ENCODE data around the gene PXDC1.

PXDC1 gene

GRCh38 chr6:3741477-3741871 is 10.0 kb downstream of the PXDC1 start:
- no peaks in the 10 kb centered on the region for H3K27me3 ChIP-seq (ENCODE audit: control insufficient read depth, insufficient read depth, low read length)

GRCh38 chr6:3740551-3741476 is 10.7 kb downstream of the PXDC1 start:
- Histone ChIP-seq H3K36me3 (ENCODE audit: control insufficient read depth, insufficient read depth, low read length) (no peaks in the 10 kb centered on the region), H3K4me1 (ENCODE audit: control insufficient read depth, insufficient read depth, low read length) (peaks cover 10% of the 10 kb centered on the region), H3K4me3 (ENCODE audit: low read depth, low read length) (no peak overlapping the region), H3K9me3 (ENCODE audit: control insufficient read depth, insufficient read depth, low read length) (no peaks in the 10 kb centered on the region), H3K27me3 (ENCODE audit: control insufficient read depth, insufficient read depth, low read length) (no peaks in the 10 kb centered on the region), H3K9ac (ENCODE audit: low read depth, low read length) (no peak overlapping the region)

More at GRCh38 chr6:3741477-3741871, 10.0 kb downstream of the PXDC1 start:
- Histone ChIP-seq H3K36me3 (ENCODE audit: control insufficient read depth, insufficient read depth, low read length) (no peaks in the 10 kb centered on the region), H3K9me3 (ENCODE audit: control insufficient read depth, insufficient read depth, low read length) (no peaks in the 10 kb centered on the region), H3K4me1 (ENCODE audit: control insufficient read depth, insufficient read depth, low read length) (peaks cover 10% of the 10 kb centered on the region), H3K4me3 (ENCODE audit: low read depth, low read length) (no peak overlapping the region), H3K9ac (ENCODE audit: low read depth, low read length) (no peak overlapping the region)

GRCh38 chr6:3739311-3739897 is 12.1 kb downstream of the PXDC1 start:
- Histone ChIP-seq H3K9ac (ENCODE audit: low read depth, low read length) (no peak overlapping the region), H3K4me3 (ENCODE audit: low read depth, low read length) (no peak overlapping the region), H3K36me3 (ENCODE audit: control insufficient read depth, insufficient read depth, low read length) (no peaks in the 10 kb centered on the region), H3K4me1 (ENCODE audit: control insufficient read depth, insufficient read depth, low read length) (peaks cover 10% of the 10 kb centered on the region), H3K9me3 (ENCODE audit: control insufficient read depth, insufficient read depth, low read length) (no peaks in the 10 kb centered on the region), H3K27me3 (ENCODE audit: control insufficient read depth, insufficient read depth, low read length) (no peaks in the 10 kb centered on the region)

DNA sequence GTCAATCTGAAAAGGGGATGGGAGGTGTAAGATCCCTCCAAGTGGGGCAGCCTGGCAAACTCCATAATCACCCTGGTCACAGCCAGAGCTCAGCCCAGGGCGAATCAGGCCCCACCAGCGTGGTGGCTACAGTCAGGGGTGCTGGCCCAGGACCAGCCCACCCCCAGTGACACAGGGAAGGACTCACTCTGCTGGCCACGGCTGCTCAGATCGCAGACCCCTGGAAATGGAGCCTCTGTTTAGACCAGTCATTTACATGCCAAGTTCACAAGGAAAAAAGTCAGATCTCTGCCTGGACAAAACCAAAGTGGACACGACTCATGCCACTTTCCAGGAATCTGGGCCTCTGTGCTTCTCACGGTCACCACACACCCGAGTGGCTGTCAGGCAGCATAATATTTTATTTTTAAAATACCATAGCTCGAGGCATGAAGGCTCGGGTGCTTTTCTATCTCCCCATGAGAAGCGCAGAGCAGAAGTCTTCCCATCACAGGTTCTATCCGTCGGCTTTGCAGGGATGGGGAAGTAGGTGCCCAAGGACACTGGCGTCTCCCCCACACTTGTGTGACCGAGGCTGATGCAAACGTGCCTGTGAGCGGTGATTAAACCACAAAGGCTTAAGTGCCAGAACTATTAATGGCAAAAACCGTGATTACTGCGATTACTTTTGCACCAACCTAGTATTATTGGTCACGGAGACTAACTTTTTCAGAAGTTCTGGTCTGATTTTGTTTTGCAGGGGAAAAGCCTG is 13.0 kb downstream of the PXDC1 start:
- Histone ChIP-seq H3K27me3 (ENCODE audit: control insufficient read depth, insufficient read depth, low read length) (no peaks in the 10 kb centered on the region), H3K9me3 (ENCODE audit: control insufficient read depth, insufficient read depth, low read length) (no peaks in the 10 kb centered on the region), H3K4me3 (ENCODE audit: low read depth, low read length) (no peak overlapping the region), H3K9ac (ENCODE audit: low read depth, low read length) (no peak overlapping the region), H3K4me1 (ENCODE audit: control insufficient read depth, insufficient read depth, low read length) (peaks cover 10% of the 10 kb centered on the region), H3K36me3 (ENCODE audit: control insufficient read depth, insufficient read depth, low read length) (no peaks in the 10 kb centered on the region)

GRCh38 chr6:3737831-3738210 is 13.7 kb downstream of the PXDC1 start:
- H3K27me3 ChIP-seq (ENCODE audit: control insufficient read depth, insufficient read depth, low read length): no peaks in the 10 kb centered on the region
- no peaks in the 10 kb centered on the region for H3K36me3 ChIP-seq (ENCODE audit: control insufficient read depth, insufficient read depth, low read length)
- H3K9ac ChIP-seq (ENCODE audit: low read depth, low read length): no peak overlapping the region
- peaks cover 8% of the 10 kb centered on the region for H3K4me1 ChIP-seq (ENCODE audit: control insufficient read depth, insufficient read depth, low read length)
- no peak overlapping the region for H3K4me3 ChIP-seq (ENCODE audit: low read depth, low read length)
- H3K9me3 ChIP-seq (ENCODE audit: control insufficient read depth, insufficient read depth, low read length): no peaks in the 10 kb centered on the region

DNA sequence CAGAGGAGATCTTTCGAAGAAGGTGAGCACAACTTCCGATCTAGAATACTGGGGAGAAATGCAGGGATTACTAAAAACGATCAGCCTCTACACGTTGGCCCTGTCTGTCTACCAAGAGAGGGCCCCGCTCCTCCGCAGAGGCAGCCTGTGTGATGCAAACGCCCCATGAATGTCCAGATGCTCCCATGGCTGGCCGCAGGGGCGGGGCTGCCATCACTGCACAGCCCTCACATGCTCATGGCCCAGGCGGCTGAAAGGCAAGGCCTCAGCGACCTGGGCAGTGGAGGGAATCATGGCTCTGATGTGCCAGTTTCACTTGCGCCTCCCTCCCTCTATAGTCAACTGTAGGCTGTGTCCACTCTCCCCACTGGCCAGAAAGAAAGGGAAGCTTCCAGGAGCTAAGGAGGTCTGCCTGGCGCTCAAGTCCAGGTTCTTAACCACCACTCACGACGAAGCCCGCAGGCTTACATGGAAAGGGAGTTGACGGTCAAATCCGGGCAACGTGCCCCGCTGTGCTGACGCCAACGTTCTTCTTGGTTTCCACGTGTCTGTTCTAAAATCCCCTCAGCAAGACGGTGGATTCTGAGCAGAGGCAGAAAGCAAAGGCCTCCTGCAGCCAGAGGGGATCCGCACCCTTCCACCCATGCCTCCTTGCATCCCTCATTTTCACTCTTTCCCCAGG is 14.2 kb downstream of the PXDC1 start:
- no peaks in the 10 kb centered on the region for H3K27me3 ChIP-seq (ENCODE audit: control insufficient read depth, insufficient read depth, low read length)
- peaks cover 6% of the 10 kb centered on the region for H3K4me1 ChIP-seq (ENCODE audit: control insufficient read depth, insufficient read depth, low read length)

DNA sequence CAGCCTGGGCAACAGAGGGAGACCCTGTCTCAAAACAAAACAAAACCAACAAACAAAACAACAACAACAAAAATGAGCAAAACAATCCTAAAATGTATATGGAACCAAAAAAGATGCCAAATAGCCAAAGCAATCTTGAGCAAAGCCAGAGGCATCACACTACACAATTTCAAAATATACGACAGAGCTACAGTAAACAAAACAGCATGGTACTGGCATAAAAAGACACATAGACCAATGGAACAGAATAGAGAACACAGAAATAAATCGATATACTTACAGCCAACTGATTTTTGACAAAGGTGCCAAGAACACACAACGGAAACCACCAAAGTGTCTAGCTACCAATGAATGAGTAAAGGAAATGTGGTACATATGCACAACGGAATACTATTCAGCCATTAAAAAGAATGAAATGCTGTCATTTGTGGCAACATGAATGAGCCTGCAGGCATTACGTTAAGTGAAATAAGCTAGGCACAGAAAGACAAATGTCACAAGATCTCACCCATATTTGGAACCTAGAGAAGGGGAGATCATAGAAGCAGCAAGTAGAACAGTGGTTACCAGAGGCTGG is 16.4 kb downstream of the PXDC1 start:
- no peak overlapping the region for H3K4me3 ChIP-seq (ENCODE audit: low read depth, low read length)
- no peaks in the 10 kb centered on the region for H3K4me1 ChIP-seq (ENCODE audit: control insufficient read depth, insufficient read depth, low read length)
- no peaks in the 10 kb centered on the region for H3K27me3 ChIP-seq (ENCODE audit: control insufficient read depth, insufficient read depth, low read length)
- no peak overlapping the region for H3K9ac ChIP-seq (ENCODE audit: low read depth, low read length)
- H3K36me3 ChIP-seq (ENCODE audit: control insufficient read depth, insufficient read depth, low read length): no peaks in the 10 kb centered on the region
- no peaks in the 10 kb centered on the region for H3K9me3 ChIP-seq (ENCODE audit: control insufficient read depth, insufficient read depth, low read length)

More for the DNA sequence above, 14.2 kb downstream of the PXDC1 start:
- H3K4me3 ChIP-seq (ENCODE audit: low read depth, low read length): no peak overlapping the region
- no peaks in the 10 kb centered on the region for H3K9me3 ChIP-seq (ENCODE audit: control insufficient read depth, insufficient read depth, low read length)
- H3K36me3 ChIP-seq (ENCODE audit: control insufficient read depth, insufficient read depth, low read length): no peaks in the 10 kb centered on the region
- H3K9ac ChIP-seq (ENCODE audit: low read depth, low read length): no peak overlapping the region

DNA sequence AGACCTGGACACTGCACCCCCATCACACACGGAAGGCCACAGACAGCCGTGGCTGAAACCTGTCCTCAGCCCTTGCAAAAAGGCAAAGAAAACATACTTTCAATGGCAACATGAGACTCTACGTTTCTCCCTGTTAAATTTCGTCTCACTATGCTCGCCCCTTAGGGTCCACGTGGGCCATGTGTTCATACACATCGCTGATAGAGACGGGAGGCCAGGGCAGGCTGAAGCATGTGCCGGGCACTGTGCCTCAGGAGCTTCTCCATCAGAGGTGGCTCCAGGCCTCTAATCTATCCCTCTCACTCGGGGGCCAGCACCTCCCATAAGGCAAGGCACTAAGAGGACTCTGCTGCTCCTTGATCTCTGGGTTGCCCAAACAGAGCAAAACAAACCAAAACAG is 17.5 kb downstream of the PXDC1 start:
- Histone ChIP-seq H3K9me3 (ENCODE audit: control insufficient read depth, insufficient read depth, low read length) (no peaks in the 10 kb centered on the region), H3K27me3 (ENCODE audit: control insufficient read depth, insufficient read depth, low read length) (no peaks in the 10 kb centered on the region), H3K9ac (ENCODE audit: low read depth, low read length) (no peak overlapping the region), H3K36me3 (ENCODE audit: control insufficient read depth, insufficient read depth, low read length) (no peaks in the 10 kb centered on the region), H3K4me1 (ENCODE audit: control insufficient read depth, insufficient read depth, low read length) (no peaks in the 10 kb centered on the region), H3K4me3 (ENCODE audit: low read depth, low read length) (no peak overlapping the region)

GRCh38 chr6:3733321-3733925 is 18.1 kb downstream of the PXDC1 start:
- no peaks in the 10 kb centered on the region for H3K4me1 ChIP-seq (ENCODE audit: control insufficient read depth, insufficient read depth, low read length)
- H3K27me3 ChIP-seq (ENCODE audit: control insufficient read depth, insufficient read depth, low read length): no peaks in the 10 kb centered on the region
- no peak overlapping the region for H3K4me3 ChIP-seq (ENCODE audit: low read depth, low read length)
- no peaks in the 10 kb centered on the region for H3K36me3 ChIP-seq (ENCODE audit: control insufficient read depth, insufficient read depth, low read length)
- H3K9ac ChIP-seq (ENCODE audit: low read depth, low read length): no peak overlapping the region
- H3K9me3 ChIP-seq (ENCODE audit: control insufficient read depth, insufficient read depth, low read length): no peaks in the 10 kb centered on the region

- Histone ChIP-seq H3K9ac (ENCODE audit: low read depth, low read length) (no peak overlapping the region), H3K4me3 (ENCODE audit: low read depth, low read length) (no peak overlapping the region), H3K9me3 (ENCODE audit: control insufficient read depth, insufficient read depth, low read length) (no peaks in the 10 kb centered on the region), H3K36me3 (ENCODE audit: control insufficient read depth, insufficient read depth, low read length) (no peaks in the 10 kb centered on the region), H3K4me1 (ENCODE audit: control insufficient read depth, insufficient read depth, low read length) (no peaks in the 10 kb centered on the region), H3K27me3 (ENCODE audit: control insufficient read depth, insufficient read depth, low read length) (no peaks in the 10 kb centered on the region)
Observed at GRCh38 chr6:3732345-3733141, 19.0 kb downstream of the PXDC1 start.
